HG02884 (cell line): ENCODE results near the gene LRRC4C.

Experiments used
- ATAC-seq: cut with Tn5 transposase; IDR thresholded peaks from one replicate; pipeline ENCODE4 v1.9.1; 2021; ENCODE audit warnings: mild to moderate bottlenecking, moderate library complexity; ENCODE audit not compliant: unreplicated experiment

The LRRC4C gene

DNA sequence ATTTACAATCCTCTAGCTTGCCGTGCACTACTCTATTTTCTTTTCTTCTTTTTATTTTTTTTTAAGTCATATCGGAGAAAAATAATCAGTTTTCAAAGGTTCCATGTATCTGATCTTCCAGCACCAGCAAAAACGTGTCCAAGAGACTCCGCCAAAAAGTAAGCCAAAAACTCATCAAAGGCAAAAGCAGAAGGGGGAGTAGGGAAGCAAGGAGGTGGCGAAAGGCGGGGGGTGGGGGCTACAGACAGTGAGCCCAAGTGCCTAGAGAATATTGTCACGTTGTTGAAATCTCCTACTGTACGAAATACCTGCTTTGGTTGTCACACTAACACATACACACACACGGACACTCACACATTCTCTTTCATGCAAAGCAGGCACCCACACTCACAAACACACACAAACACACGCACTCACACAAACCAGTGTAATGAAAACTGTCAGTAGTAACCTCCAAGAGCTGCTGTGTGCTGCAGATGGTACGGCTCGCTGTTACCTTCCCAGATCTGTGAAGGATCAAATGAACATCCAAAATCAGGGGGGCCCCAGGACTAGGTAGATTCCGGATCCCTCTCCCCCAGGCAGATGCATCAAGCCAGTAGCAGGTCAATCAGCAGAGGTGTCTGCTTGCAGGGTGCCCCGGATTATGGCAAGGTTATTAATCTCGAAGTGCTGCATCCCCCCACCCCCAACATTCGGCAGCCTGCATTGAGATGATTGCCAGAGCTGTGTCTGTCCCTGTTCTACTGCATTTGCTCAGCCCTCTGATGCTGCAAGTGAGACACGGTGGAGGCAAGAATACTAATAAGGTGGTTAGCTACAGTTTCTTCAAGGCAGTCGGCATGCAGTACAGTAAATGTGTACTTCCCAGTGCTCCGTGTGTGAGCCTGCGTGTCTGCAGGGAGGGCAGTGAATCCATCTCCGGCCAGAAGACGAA is at the start of gene LRRC4C:
Gene LRRC4C (minus strand): TSS at position 188 of the 937 bp plus-strand sequence.
- ATAC-seq: no peak

DNA sequence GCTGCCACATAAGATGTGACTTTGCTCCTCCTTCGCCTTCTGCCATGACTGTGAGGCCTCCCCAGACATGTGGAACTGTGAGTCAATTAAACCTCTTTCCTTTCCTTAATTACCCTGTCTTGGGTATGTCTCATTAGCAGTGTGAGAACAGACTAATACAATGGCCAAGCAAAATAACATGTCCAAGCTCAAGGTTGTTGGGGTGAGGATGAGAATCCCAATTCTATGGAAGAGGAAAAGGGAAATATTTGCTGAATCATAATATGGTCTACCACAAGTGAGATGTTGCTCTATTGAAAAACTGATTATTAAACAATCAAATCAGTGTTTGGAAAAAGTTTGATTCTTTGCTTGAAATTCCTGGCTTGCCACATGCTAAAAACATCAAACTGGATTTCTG is 48.7 kb upstream of the LRRC4C start:
- ATAC-seq: no peak

DNA sequence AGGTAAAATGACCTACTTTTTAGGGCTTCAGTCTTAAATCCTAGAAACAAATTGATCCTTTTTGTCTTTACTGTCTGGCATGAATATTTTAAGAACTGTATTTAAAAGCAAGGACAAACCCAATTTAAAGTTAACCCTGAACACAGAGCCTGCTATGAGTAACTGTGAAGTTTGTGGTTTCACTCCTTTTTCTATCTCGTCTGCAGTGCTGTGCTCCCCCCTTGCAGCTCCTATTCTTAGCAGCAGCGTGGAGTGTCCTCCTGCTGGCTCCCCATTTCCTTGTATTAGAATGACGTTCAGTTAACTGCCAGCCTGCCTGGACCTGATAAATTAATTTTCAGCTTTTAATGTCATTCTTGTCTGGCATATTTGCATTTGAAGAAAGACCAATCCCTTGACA is 40.0 kb upstream of the LRRC4C start:
- ATAC-seq: no peak

DNA sequence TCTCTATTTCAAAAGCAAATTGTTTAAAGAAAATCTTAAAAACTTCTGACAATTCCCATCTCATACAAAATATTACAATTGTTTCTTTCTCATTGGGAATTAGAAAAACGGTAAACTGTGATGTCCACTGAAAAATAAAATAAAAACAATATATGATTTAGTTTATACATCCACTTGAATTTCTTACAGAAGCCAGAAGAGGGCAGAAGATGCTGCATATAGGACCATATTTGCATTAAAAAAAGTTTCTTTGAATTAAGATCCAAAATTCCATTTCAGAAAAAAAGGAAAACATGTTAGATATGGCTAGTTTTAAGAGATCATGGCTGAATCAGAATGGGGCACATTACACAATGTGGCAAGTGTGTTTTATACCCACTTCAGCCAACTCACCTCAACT is 39.3 kb upstream of the LRRC4C start:
- no peak for ATAC-seq

DNA sequence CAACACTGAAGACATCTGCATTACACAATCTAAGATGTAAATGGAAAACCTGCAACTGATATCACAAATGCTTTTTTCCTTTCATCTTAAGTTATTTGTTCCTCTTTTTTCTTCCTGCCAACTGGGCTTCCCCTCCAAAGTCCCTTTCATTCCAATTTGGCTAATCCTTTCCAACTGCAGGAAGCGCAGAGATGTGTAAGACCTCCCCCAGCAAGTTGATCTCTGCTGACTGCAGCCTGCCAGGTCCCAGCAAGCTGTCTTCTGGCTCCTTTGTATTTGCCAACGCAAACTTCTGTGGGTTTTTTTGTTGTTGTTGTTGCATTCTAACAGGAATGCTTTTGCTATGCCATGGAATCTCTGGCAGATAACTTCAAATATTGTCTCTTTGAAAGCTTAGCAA is 38.5 kb upstream of the LRRC4C start:
- ATAC-seq: no peak

DNA sequence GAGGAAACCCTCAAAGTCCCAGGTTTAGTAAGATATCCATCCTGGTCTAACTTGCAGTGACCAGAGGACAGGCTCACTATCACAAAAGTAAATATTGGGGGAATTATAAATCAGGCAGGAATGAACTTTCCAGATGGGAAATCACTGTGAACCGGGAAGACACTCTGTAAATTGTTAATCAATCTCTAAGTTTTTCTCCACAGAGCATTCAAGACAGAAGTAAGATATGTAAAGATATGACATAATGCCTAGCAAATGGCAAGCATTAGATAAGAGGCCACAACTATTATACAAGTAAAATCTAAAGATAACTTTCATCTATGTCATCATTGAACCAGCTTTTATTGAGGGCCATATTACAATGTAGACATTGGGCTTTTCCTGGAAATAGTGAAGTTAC is 35.3 kb upstream of the LRRC4C start:
- no peak for ATAC-seq

DNA sequence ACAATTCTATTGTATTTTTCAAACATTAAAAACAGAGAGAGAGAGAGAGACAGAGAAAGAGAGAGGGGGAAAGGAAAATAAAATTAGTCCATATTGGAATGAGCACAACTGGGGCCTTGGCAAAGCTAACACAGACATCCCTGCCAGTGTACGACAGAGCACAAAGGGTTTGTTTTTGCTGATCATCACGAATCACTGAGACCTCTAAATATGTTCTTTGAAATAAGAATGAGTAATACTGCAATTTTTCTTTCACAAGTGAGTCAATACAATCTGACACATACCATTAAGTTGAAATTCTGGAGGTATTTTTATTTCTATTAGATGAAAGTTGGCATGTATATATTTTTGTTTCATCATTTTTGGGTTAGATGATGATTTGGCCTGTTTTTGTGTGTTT is 27.0 kb upstream of the LRRC4C start:
- no peak for ATAC-seq

DNA sequence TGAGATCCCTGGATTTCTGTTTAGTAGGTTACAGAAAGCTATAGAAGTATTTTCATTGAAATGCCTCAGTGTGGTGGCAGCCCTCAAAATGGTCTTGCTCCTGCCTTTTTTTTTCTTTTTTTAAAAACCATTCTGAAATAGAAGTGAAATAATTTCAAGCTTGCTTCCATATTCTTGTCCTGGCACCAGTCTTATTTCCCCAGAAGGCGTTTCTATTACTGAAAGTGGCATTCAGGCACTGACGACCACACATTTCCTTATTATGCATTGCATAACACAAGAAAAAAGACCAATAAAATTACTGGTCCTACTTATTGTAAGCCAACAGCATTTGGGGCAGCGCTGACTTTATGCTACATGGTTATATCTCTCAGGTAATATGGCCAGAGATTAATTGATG is 24.5 kb upstream of the LRRC4C start:
- no peak for ATAC-seq

DNA sequence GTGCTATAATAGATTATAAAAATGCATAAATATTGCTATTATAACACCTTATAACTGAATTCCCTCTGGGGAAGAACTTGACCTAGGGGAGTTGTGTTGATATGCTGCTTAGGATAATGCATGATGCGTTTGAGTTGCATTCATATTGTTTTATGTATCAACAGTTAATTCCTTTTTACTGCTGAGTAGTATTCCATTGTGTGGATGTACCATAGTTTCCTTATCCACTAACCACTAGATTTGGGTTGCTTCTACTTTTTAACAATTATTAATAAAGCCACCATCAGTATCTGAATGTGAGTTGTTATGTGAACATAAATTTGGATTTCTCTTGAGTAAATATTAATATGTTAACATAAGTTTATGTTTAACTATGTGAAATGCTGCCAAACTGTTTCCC is 19.7 kb upstream of the LRRC4C start:
- ATAC-seq: no peak

DNA sequence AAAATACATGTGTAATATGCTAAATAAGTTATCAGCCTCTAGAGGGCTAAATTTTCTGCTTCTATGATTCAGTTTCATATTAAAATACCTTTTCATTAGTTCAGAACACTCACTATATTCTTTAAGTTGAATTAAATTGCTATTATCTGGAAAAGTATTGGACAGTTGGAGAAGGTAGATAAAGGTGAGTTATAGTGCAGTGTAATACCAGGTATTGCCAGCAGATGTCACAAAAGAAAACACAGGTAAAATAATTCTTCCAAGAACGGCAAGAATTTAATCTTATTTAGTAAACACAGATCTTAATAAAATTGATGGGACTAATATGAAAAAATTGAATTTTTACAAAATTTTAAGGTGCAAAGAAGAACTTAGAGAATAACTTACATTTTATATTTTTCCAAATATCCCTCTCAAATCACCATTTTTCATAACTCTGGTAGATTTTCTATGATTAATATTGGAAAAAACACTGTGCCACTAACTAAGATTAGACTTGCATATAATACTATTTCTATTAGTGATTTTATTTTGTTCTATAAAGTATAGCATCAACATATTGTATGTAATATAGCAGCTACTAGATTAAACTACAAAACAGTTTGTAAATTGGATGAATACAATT is 1.7 kb upstream of the LRRC4C start:
- no peak for ATAC-seq

DNA sequence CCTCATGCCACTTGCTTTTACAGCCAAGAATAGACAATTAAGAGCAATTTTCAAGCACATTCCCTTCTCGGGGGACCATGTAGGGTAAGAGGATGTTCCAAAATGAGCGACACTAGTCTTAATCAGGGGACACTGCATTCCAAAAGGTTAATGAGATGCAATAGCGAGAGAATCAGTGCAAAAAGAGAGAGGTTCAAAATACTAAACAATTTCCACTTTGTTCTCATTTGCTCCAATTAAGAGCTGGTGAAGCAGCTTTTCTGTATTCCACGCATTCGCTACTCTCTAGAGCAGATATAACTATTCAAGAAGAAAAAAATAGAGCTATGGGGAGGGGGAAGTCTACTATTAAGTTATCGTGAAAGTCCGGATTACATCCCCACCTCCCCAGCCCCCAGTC is 811 bp downstream of the LRRC4C start:
- ATAC-seq: no peak

DNA sequence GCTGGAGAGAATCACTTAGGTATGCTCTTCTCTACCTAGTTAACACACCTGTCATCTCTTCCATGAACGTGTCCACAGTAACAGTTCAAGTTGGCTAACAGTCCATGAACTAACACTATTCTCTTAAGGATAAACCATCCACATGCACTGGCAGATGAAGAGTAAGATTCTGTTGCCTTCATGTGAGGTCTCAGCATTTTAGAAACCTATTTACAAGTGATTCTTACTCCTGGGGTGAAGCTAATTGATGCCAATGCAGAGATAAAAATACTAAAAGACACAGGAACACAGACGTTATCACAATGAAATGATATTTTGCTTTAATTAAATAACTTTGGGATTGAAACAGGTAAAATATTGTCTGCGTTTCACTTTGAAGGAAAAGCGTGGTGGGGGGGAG is 1.3 kb downstream of the LRRC4C start:
- ATAC-seq: no peak

DNA sequence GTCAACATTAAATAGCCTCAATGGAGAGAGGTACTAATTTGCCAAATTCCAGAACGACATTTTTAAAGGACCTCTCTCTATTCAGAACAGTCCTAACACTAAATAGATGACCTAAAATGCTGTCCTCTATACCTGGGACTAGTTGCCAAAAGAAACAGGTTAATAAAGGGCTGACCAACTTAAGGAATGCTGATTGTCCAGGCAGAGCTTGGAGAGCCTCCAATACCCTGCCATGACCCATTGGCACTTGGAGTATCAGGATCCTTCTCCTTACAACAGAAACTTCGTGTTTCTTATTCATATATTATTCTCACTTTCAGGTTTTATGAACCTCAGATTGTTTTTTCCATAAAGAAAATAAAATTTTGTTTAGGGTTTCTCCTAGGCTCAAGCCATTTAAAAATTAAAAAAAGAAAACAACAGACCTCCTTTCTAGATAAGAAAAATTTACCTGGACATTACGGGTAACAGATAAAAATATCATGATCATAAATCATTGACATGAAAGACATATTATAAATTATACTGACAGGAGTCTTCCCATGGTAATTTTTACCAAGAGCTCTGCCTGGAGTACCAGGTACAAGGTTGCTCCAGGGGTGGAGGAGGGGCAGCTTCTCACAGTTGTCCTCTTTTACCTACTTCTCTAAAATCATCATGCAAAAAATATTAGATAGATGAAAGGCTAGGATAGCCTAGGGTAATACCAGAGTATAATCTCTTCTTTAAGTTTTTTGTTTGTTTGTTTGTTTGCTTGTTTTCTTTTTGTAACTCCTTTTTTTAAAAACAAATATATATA is 2.0 kb downstream of the LRRC4C start:
- no peak for ATAC-seq

DNA sequence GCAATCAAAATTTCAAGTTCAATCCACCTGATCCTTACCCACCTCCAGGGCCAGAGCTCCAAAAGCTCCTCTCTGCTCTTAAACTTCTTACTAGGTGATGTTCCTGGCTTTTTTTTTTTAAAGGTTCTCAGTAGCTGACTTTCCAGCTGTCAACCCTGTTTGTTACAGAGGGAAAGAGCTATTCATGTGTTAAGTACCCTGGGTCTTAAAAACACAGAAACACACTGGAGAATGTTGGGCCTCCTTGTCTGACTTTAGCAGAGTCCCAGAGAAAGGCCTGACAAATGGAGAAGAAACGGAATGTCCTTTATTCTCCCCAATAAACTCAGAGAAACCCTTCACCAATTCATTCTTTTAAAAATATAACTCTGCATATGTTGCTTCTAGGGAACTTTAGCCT is 3.2 kb downstream of the LRRC4C start:
- no peak for ATAC-seq

DNA sequence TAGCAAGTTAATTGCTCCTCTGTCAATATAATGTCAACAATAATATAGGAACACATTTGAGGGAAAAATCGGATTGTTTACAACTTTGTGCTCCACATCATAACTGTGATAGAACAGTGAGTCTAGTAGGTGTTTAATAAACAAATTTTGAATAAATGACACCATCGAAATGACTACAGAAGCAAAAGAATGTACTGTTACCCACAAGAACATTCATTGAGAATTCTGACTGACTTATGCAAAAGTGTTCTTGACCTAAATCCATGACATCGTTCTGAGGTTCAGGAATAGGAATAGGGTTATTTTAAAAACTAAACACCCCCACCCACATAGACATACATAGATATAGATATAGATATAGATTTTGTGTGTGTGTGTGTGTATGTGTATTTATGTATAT is 8.4 kb downstream of the LRRC4C start:
- no peak for ATAC-seq

DNA sequence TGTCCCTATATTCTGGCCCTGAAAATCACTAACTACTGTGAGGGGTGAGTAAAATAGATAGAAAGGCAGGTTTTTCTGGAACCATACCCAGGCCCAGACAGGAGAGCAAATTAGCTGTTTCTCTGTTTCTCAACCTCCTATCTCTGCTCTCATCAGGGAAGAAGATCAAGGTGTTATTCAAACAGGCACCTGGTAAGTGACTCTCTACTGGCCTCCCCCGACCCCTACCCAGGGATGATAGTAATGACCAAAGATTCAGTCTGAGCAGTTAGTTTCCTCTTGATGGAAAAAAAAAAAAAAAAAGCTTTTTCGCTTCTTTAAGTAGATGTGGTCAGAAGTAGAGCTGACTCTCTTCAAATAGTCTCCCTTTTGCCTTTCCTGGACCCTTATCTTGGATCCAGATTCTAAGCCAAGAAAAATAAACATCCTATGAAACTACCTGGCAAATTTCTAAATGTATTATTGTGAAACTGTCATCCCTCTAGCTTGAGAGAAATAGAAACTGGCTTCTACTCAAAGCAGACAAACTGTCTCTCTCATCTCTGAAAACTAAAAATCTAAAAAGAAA is 9.9 kb downstream of the LRRC4C start:
- no peak for ATAC-seq

DNA sequence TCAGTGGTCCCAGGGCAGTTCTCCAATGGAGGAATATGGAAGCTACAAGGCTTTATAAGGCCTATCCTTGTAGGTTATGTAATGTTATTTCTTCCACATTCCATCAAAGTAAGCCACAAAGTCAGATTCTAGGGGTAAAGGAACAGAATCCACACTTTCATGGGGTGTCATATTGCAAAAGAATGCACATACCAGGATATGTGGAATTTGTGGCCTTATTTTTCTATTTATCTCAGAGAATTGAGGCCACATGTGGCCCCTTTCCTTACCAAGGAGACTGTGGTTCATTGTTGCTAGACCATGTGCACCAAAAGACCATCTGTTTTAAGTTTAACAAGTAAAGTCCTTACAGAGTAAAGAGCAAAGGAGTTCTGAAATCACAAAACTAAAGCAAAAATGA is 12.9 kb downstream of the LRRC4C start:
- ATAC-seq: no peak

DNA sequence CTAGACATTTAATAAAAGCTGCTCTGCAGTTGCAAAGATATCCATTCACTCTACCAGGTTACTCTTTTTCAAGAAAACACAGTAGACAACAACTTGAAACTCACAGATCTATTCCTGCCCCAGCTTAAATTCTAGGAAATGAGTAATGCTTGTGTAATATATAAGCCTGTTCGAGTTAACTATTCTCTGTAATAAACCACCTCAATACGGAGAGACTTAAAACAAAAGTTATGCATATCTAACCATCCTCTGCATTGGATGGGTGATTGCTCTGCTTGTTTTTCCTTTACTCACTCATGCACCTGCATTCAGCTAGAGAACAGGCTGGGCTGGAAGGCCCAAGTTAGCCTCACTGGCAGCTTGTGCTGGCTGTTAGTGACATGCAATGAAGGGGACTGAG is 13.3 kb downstream of the LRRC4C start:
- ATAC-seq: no peak

DNA sequence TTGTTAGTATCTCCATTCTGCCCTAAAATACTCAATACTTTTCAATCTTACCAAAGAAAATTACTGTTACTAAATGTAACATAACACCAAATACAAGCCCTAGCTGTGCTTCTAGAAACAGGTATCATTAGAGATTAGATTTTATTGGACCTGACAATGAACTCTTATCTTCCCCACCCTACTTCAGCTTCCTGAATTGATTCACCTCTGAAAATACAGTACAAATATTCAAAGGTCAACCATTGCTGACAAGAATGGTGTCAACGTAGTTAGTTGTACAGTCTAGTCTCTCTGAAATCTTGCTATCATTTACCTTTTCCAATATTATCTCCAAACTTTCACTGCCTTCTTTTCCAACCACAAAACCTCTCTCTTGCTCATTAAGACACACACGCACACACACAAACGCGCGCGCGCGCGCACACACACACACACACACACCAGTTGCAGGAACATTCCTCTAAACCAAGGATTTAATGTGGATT is 22.4 kb downstream of the LRRC4C start:
- ATAC-seq: no peak

DNA sequence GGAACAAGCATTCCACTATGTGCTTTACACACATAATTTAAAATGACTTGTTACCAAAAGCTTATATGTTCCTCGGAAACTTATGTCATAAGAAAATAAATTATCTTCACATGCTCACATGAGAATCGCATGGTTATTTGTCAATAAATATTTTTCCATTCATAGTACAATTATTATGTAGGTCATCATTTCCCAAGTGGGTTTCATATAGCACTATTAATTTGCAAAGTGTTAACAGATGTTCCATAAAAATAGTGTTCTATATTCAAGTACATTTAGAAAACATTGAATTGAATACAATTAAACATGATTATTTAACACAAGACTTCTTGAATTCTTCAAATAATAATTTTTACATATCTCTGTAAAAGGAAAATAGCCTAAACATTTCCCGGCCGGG is 23.9 kb downstream of the LRRC4C start:
- ATAC-seq: no peak

DNA sequence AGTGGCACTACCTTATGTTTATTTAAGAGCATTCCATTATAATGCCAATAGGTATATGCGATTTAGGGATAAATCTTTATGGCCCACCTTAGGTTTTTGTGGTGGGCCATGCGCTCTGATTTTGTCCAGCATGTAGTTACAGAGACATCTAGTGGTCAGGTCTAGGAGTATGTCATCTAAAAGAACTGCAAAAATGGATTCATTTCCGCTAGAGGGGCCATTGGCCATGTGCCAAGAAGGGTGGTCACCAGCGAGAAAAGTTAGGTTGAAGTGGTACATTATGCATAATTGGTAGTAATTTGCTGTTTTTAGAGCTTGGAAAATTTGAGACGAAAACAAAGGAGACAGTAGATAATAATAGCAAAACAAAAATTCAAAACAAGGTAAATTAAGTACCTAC is 27.7 kb downstream of the LRRC4C start:
- ATAC-seq: no peak
